Parathyroid adenoma (tissue), 2 donors: Measurements from ENCODE around the gene MAVS.

Source experiments
- H2AFZ ChIP-seq: fragments of 300-600 bp; sonication (generic); one replicate; pipeline ENCODE4 v1.7.0; 2017; ENCODE audit warnings: antibody characterized with exemption, mild to moderate bottlenecking
- H3K27ac ChIP-seq: fragments of 300-600 bp; sonication (generic); one replicate; pipeline ENCODE4 v1.7.0; 2017
- H3K27me3 ChIP-seq: fragments of 300-600 bp; sonication (generic); one replicate; pipeline ENCODE4 v1.7.0; 2017; ENCODE audit warnings: low read length; ENCODE audit not compliant: control insufficient read depth, insufficient read depth
- H3K36me3 ChIP-seq: fragments of 300-600 bp; sonication (generic); one replicate; pipeline ENCODE4 v1.7.0; 2017; ENCODE audit warnings: low read length; ENCODE audit not compliant: control insufficient read depth, insufficient read depth
- H3K4me1 ChIP-seq: fragments of 300-600 bp; sonication (generic); one replicate; pipeline ENCODE4 v1.7.0; 2017; ENCODE audit warnings: control low read depth
- H3K4me2 ChIP-seq: fragments of 300-600 bp; sonication (generic); one replicate; pipeline ENCODE4 v1.7.0; 2017; ENCODE audit warnings: low read length
- H3K4me3 ChIP-seq: fragments of 300-600 bp; sonication (generic); one replicate; pipeline ENCODE4 v1.7.0; 2017; ENCODE audit warnings: low read depth, low read length
- H3K79me2 ChIP-seq: fragments of 300-600 bp; sonication (generic); one replicate; pipeline ENCODE4 v1.7.0; 2017; ENCODE audit warnings: control low read depth
- H3K9ac ChIP-seq: fragments of 300-600 bp; sonication (generic); one replicate; pipeline ENCODE4 v1.7.0; 2017; ENCODE audit warnings: mild to moderate bottlenecking
- H3K9me3 ChIP-seq: fragments of 300-600 bp; sonication (generic); one replicate; pipeline ENCODE4 v1.7.0; 2017; ENCODE audit warnings: low read length; ENCODE audit not compliant: control insufficient read depth
- CTCF ChIP-seq: fragments of 300-600 bp; sonication (generic); IDR thresholded peaks from one replicate; pipeline ENCODE4 v1.7.0; 2017; ENCODE audit warnings: antibody characterized with exemption, mild to moderate bottlenecking
- donor health status: primary hyperparathyroidism.

The MAVS gene

DNA sequence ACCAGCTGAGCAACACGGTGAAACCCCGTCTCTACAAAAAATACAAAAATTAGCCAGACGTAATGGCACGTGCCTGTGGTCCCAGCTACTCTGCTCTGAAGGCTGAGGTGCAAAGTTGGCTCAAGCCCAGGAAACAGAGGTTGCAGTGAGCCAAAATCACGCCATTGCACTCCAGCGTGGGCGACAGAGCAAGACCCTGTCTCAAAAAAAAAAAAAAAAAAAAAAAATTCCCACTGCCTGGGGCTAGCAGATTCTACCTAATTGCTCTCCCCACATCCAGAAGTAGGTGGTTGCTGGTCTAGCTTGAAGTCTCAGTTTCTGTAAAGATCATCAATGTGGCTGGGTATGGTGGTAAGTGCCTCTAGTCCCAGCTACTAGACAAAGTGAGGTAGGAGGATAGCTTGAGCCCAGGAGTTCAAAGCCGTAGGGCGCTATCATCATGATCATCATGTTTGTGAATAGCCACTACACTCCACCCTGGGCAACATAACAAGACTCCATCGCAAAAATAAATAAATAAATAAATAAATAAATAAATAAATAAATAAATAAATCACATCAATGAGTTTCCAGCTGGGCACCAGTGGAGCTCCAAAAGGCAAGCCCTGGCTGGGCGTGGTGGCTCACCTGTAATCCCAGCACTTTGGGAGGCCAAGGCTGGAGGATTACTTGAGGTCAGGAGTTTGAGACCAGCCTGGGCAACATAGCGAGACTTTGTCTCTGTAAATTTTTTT lies 32.6 kb upstream of the MAVS start:
- H3K4me1 ChIP-seq = peaks cover 25% of the 10 kb centered on the region
- no peak overlapping the region for H3K4me2 ChIP-seq
- H3K9me3 ChIP-seq = no peaks in the 10 kb centered on the region
- TF ChIP-seq CTCF = no peak
- H3K79me2 ChIP-seq = no peaks in the 10 kb centered on the region
- no peaks in the 10 kb centered on the region for H3K36me3 ChIP-seq
- no peaks in the 10 kb centered on the region for H3K27me3 ChIP-seq
- H3K4me3 ChIP-seq = no peak overlapping the region
- no peak overlapping the region for H2AFZ ChIP-seq
- no peak overlapping the region for H3K9ac ChIP-seq
- H3K27ac ChIP-seq = no peak overlapping the region

GRCh38 chr20:3814928-3815495 lies 31.6 kb upstream of the MAVS start:
- no peak overlapping the region for H3K27ac ChIP-seq
- H3K4me3 ChIP-seq = no peak overlapping the region
- TF ChIP-seq CTCF = no peak
- H3K9ac ChIP-seq = no peak overlapping the region
- H3K27me3 ChIP-seq = no peaks in the 10 kb centered on the region
- no peak overlapping the region for H2AFZ ChIP-seq
- no peaks in the 10 kb centered on the region for H3K9me3 ChIP-seq
- H3K4me2 ChIP-seq = no peak overlapping the region
- no peaks in the 10 kb centered on the region for H3K36me3 ChIP-seq
- no peaks in the 10 kb centered on the region for H3K79me2 ChIP-seq
- H3K4me1 ChIP-seq = peaks cover 30% of the 10 kb centered on the region

- no peak overlapping the region for H3K27ac ChIP-seq
- H3K4me1 ChIP-seq = peaks cover 26% of the 10 kb centered on the region
- H3K36me3 ChIP-seq = no peaks in the 10 kb centered on the region
- H2AFZ ChIP-seq = no peak overlapping the region
- no peak overlapping the region for H3K9ac ChIP-seq
- H3K9me3 ChIP-seq = no peaks in the 10 kb centered on the region
- H3K4me2 ChIP-seq = no peak overlapping the region
- no peak for TF ChIP-seq CTCF
- no peak overlapping the region for H3K4me3 ChIP-seq
- H3K27me3 ChIP-seq = no peaks in the 10 kb centered on the region
- H3K79me2 ChIP-seq = no peaks in the 10 kb centered on the region
These were observed 30.8 kb upstream of the MAVS start for GRCh38 chr20:3815703-3816315.

DNA sequence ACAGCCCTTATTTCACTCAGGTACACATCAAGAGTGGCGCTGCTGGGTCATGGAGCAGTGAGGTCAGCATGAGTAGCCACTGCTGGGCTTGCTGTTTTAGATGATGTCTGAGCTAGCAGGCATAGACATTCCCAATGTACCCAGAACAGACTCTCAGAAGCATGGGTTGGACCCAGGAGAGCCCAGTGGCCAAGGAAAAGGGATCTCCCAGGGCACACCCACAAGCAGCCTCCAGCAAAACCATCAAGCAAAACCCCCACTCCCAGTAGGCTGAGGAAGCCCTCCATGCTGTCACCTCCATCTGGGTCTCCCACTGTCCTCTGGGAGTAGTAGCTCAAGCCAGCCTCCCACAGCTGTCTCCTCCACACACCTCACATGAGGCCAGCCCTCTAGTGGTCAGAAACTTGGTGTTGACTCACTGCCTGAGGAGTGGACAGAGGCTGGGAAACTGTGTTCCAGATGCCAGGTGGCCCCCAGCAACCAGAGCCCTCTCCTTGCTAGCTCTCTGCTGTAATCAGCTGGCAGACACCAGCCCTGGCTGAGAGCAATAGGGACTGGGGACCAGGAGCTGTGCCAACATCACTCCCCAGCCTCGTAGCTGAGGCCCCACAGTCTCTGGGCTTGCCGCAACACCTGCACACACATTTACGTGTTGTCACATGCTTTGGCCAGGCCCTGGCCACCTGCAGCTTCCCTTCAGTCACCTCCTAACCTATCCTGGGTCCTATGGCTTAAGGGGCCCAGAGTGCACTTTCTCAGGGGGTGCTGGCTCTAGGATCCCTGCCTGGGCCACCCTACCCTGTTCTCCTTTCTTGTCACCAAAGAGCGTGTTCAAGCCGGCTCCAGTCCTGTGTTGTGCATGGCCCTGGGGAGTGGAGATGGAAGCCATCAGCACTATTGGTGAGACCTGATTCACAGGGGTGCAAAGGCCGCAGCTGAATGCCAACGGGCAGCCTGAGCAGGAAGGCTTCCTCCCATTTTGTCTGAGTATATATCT lies 28.2 kb upstream of the MAVS start:
- peak overlapping the region; percentile 47 for H3K27ac ChIP-seq
- H3K79me2 ChIP-seq = no peaks in the 10 kb centered on the region
- no peak overlapping the region for H3K4me2 ChIP-seq
- no peaks in the 10 kb centered on the region for H3K9me3 ChIP-seq
- H2AFZ ChIP-seq = peak overlapping the region; percentile 79
- H3K4me1 ChIP-seq = peaks cover 14% of the 10 kb centered on the region
- no peak overlapping the region for H3K4me3 ChIP-seq
- H3K27me3 ChIP-seq = no peaks in the 10 kb centered on the region
- TF ChIP-seq CTCF = peak; percentile 60
- H3K36me3 ChIP-seq = no peaks in the 10 kb centered on the region
- no peak overlapping the region for H3K9ac ChIP-seq
